ENCODE results near the gene CATSPERE.

CATSPERE gene

DNA sequence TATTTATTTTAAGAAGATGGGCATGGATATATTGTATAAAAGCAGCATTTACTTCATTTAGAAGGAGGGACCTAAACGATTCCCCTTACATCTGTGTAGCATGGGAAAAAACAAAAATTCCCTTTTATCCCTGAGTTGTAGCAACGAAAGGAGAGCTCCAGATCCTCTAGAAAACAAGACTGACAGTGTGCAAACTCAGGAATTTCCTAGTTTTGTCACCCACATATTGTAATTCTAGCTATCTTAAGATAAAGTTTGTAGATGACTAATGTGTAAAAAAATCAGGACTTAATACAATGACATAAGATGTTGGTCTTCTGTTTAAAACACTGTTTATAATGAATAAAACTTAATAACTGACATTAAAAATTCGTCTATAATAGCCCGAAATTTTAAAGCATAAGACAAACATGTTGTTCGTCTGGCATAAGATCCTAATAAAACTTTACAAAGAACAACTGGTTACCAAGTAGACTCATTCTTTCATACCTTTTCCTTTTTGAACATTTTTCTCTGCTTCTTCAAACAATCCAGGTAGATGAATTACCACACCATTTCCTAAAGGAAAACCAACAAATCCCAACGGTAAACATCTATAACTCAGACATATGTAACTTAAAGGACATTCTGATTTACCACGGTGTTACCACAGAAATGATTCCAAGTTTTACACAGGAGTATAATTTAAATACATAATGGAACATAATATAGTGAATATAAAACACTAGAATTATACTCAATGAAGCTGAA, 24.6 kb upstream of the CATSPERE start:
- H3K4me3 Mint-ChIP-seq = no peak overlapping the region
- H3K9me3 Mint-ChIP-seq = no peaks in the 10 kb centered on the region
- DNase-seq = no peak
- peaks cover 10% of the 10 kb centered on the region for H3K4me1 Mint-ChIP-seq
- H3K27ac Mint-ChIP-seq = peak overlapping the region; percentile 24
- peaks cover 24% of the 10 kb centered on the region for H3K36me3 Mint-ChIP-seq (ENCODE audit: low read depth)
- TF ChIP-seq, protein P1, sequence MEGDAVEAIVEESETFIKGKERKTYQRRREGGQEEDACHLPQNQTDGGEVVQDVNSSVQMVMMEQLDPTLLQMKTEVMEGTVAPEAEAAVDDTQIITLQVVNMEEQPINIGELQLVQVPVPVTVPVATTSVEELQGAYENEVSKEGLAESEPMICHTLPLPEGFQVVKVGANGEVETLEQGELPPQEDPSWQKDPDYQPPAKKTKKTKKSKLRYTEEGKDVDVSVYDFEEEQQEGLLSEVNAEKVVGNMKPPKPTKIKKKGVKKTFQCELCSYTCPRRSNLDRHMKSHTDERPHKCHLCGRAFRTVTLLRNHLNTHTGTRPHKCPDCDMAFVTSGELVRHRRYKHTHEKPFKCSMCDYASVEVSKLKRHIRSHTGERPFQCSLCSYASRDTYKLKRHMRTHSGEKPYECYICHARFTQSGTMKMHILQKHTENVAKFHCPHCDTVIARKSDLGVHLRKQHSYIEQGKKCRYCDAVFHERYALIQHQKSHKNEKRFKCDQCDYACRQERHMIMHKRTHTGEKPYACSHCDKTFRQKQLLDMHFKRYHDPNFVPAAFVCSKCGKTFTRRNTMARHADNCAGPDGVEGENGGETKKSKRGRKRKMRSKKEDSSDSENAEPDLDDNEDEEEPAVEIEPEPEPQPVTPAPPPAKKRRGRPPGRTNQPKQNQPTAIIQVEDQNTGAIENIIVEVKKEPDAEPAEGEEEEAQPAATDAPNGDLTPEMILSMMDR (IDR thresholded peaks at IDR 0.05) = no peak
- no peaks in the 10 kb centered on the region for H3K27me3 Mint-ChIP-seq (ENCODE audit: low read depth, poor library complexity)

- DNase-seq = no peak
- Mint-ChIP-seq H3K36me3 (ENCODE audit: low read depth) (peaks cover 24% of the 10 kb centered on the region), H3K4me1 (peaks cover 10% of the 10 kb centered on the region), H3K9me3 (no peaks in the 10 kb centered on the region), H3K27me3 (ENCODE audit: low read depth, poor library complexity) (no peaks in the 10 kb centered on the region), H3K4me3 (no peak overlapping the region), H3K27ac (no peak overlapping the region)
- TF ChIP-seq, protein P1 (IDR thresholded peaks at IDR 0.05) = no peak
Observed at GRCh38 chr1:244437086-244437468, 24.0 kb upstream of the CATSPERE start.

- TF ChIP-seq, protein P1 (IDR thresholded peaks at IDR 0.05) = no peak
- Mint-ChIP-seq H3K27me3 (ENCODE audit: low read depth, poor library complexity) (no peaks in the 10 kb centered on the region), H3K9me3 (no peaks in the 10 kb centered on the region), H3K4me3 (no peak overlapping the region), H3K27ac (no peak overlapping the region), H3K4me1 (peaks cover 10% of the 10 kb centered on the region), H3K36me3 (ENCODE audit: low read depth) (peaks cover 29% of the 10 kb centered on the region)
- no peak for DNase-seq
Observed at GRCh38 chr1:244439391-244440032, 21.6 kb upstream of the CATSPERE start.

GRCh38 chr1:244442850-244443249, 18.2 kb upstream of the CATSPERE start:
- H3K36me3 Mint-ChIP-seq (ENCODE audit: low read depth) = peaks cover 22% of the 10 kb centered on the region
- H3K27me3 Mint-ChIP-seq (ENCODE audit: low read depth, poor library complexity) = no peaks in the 10 kb centered on the region
- TF ChIP-seq, protein P1 (IDR thresholded peaks at IDR 0.05) = no peak
- no peak overlapping the region for H3K4me3 Mint-ChIP-seq
- H3K9me3 Mint-ChIP-seq = peaks cover 4% of the 10 kb centered on the region
- no peak overlapping the region for H3K27ac Mint-ChIP-seq
- no peak for DNase-seq
- peaks cover 42% of the 10 kb centered on the region for H3K4me1 Mint-ChIP-seq

DNA sequence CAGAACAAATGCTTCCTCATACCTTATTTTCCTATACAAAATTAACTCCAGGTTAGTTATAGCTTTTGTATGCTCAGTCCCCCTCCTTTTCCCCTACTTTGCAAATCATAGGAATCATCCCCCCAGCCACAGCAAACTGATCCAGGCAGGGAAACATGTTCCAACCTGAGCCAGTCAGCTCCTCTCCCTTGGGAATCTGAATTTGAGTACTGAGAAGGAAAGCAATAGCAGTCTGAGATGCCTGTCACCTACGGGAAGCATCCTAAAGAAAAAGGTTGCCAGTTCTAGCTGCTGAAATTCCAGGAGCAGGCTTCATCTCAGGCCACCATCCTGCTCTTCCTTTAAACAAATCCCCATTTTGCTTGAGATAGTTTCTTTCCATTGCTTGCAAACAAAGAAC, 16.2 kb upstream of the CATSPERE start:
- Mint-ChIP-seq H3K27me3 (ENCODE audit: low read depth, poor library complexity) (no peaks in the 10 kb centered on the region), H3K4me1 (peaks cover 53% of the 10 kb centered on the region), H3K4me3 (peak overlapping the region; percentile 45), H3K36me3 (ENCODE audit: low read depth) (peaks cover 28% of the 10 kb centered on the region), H3K9me3 (peaks cover 4% of the 10 kb centered on the region), H3K27ac (peak overlapping the region; percentile 92)
- TF ChIP-seq, protein P1 (IDR thresholded peaks at IDR 0.05) = no peak
- no peak for DNase-seq
